ENCODE results near the gene PTOV1. TPM values are rescaled to one million over a fixed set of nuclear protein-coding genes. Genes with fewer than 3 reads are reported as not detected.
A peak's percentile ranks its signal among the peaks of the same experiment; 100 is the strongest.

Gene PTOV1
- total and polyA plus RNA-seq, 2 of the 13 experiments (the other 11 are each of a cell fraction or from before 2014, with no cell fraction given) = 63.5 to 68.5 TPM

- TF ChIP-seq MXI1 (IDR thresholded peaks at IDR 0.05; ENCODE audit: borderline replicate concordance, low read depth, low read length) (peak; percentile 87; the same call in 1 of the 3 replicates), CHCHD3 (CRISPR knock-in tag; IDR thresholded peaks at IDR 0.05) (0 out of 2 replicates have a peak, but pooled peaks have one; percentile 62), TFDP2 (CRISPR knock-in tag; IDR thresholded peaks at IDR 0.05) (peak; percentile 37; the same call in 1 of the 2 replicates), GRHL1 (CRISPR knock-in tag; conservative IDR thresholded peaks at IDR 0.05) (no peak), SIN3B (IDR thresholded peaks at IDR 0.05; ENCODE audit: low read length) (no peak; the same call in 1 of the 2 replicates), ZNF570 (CRISPR knock-in tag; IDR thresholded peaks at IDR 0.05; ENCODE audit: borderline replicate concordance) (no peak), PCBP1 (IDR thresholded peaks at IDR 0.05; ENCODE audit: borderline replicate concordance, low read depth, low read length) (no peak), ZNF225 (CRISPR knock-in tag; IDR thresholded peaks at IDR 0.05) (peak; percentile 47; the same call in 1 of the 2 replicates), ZFP36L2 (CRISPR knock-in tag; IDR thresholded peaks at IDR 0.05) (no peak), SALL2 (CRISPR knock-in tag; IDR thresholded peaks at IDR 0.05) (peak; percentile 89), LCORL (IDR thresholded peaks at IDR 0.05) (no peak), LCORL (CRISPR knock-in tag; IDR thresholded peaks at IDR 0.05) (no peak; the same call in 1 of the 2 replicates), ZNF674 (CRISPR knock-in tag; IDR thresholded peaks at IDR 0.05; ENCODE audit: low read depth) (peak; percentile 84; the same call in 1 of the 2 replicates), BRD4 (CRISPR knock-in tag; IDR thresholded peaks at IDR 0.05) (peak; percentile 74), ZNF367 (CRISPR knock-in tag; IDR thresholded peaks at IDR 0.05; ENCODE audit: borderline replicate concordance) (no peak), TEAD2 (CRISPR knock-in tag; IDR thresholded peaks at IDR 0.05) (no peak)
- TF ChIP-seq, protein P1, sequence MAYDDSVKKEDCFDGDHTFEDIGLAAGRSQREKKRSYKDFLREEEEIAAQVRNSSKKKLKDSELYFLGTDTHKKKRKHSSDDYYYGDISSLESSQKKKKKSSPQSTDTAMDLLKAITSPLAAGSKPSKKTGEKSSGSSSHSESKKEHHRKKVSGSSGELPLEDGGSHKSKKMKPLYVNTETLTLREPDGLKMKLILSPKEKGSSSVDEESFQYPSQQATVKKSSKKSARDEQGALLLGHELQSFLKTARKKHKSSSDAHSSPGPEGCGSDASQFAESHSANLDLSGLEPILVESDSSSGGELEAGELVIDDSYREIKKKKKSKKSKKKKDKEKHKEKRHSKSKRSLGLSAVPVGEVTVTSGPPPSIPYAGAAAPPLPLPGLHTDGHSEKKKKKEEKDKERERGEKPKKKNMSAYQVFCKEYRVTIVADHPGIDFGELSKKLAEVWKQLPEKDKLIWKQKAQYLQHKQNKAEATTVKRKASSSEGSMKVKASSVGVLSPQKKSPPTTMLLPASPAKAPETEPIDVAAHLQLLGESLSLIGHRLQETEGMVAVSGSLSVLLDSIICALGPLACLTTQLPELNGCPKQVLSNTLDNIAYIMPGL (CRISPR knock-in tag; IDR thresholded peaks at IDR 0.05; ENCODE audit: borderline replicate concordance in 1 of 2, low read depth in 1 of 2) = peak; percentile 20 to 79; a peak in 3 of 4 replicates
- TF ChIP-seq, protein P2, sequence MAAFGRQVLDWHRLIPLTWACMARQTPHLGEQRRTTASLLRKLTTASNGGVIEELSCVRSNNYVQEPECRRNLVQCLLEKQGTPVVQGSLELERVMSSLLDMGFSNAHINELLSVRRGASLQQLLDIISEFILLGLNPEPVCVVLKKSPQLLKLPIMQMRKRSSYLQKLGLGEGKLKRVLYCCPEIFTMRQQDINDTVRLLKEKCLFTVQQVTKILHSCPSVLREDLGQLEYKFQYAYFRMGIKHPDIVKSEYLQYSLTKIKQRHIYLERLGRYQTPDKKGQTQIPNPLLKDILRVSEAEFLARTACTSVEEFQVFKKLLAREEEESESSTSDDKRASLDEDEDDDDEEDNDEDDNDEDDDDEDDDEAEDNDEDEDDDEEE (CRISPR knock-in tag; IDR thresholded peaks at IDR 0.05) = no peak; the same call in 1 of the 2 replicates
- TF ChIP-seq, protein P3, sequence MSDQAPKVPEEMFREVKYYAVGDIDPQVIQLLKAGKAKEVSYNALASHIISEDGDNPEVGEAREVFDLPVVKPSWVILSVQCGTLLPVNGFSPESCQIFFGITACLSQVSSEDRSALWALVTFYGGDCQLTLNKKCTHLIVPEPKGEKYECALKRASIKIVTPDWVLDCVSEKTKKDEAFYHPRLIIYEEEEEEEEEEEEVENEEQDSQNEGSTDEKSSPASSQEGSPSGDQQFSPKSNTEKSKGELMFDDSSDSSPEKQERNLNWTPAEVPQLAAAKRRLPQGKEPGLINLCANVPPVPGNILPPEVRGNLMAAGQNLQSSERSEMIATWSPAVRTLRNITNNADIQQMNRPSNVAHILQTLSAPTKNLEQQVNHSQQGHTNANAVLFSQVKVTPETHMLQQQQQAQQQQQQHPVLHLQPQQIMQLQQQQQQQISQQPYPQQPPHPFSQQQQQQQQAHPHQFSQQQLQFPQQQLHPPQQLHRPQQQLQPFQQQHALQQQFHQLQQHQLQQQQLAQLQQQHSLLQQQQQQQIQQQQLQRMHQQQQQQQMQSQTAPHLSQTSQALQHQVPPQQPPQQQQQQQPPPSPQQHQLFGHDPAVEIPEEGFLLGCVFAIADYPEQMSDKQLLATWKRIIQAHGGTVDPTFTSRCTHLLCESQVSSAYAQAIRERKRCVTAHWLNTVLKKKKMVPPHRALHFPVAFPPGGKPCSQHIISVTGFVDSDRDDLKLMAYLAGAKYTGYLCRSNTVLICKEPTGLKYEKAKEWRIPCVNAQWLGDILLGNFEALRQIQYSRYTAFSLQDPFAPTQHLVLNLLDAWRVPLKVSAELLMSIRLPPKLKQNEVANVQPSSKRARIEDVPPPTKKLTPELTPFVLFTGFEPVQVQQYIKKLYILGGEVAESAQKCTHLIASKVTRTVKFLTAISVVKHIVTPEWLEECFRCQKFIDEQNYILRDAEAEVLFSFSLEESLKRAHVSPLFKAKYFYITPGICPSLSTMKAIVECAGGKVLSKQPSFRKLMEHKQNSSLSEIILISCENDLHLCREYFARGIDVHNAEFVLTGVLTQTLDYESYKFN (CRISPR knock-in tag; conservative IDR thresholded peaks at IDR 0.05) = no peak
- TF ChIP-seq, protein P4, sequence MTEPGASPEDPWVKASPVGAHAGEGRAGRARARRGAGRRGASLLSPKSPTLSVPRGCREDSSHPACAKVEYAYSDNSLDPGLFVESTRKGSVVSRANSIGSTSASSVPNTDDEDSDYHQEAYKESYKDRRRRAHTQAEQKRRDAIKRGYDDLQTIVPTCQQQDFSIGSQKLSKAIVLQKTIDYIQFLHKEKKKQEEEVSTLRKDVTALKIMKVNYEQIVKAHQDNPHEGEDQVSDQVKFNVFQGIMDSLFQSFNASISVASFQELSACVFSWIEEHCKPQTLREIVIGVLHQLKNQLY (CRISPR knock-in tag; IDR thresholded peaks at IDR 0.05) = peak; percentile 32; the same call in 1 of the 2 replicates
Observed at GRCh38 chr19:49876422-49877019, 25.6 kb downstream of the PTOV1 start (continued).

All from HepG2 (cell line).